Stimulated activated CD4-positive, alpha-beta T cell treated with anti-CD3 and anti-CD28 coated beads, Interleukin-1b, Interleukin-23, amount 100 ng/mL, for 4 hours (primary cell): ENCODE results near the gene PLXNB1.
"Not testable (repeated sequence)": the region's sequence is repeated elsewhere in the genome, so short reads cannot be mapped to it uniquely, and the experiment has no call there.

Experiments used
- DNase-seq, 2 donors: peaks; one replicate each; pipeline ENCODE4 v3.0.0-alpha.2; 2020; ENCODE audit warnings: low read depth in 2 of 2

PLXNB1 gene

DNA sequence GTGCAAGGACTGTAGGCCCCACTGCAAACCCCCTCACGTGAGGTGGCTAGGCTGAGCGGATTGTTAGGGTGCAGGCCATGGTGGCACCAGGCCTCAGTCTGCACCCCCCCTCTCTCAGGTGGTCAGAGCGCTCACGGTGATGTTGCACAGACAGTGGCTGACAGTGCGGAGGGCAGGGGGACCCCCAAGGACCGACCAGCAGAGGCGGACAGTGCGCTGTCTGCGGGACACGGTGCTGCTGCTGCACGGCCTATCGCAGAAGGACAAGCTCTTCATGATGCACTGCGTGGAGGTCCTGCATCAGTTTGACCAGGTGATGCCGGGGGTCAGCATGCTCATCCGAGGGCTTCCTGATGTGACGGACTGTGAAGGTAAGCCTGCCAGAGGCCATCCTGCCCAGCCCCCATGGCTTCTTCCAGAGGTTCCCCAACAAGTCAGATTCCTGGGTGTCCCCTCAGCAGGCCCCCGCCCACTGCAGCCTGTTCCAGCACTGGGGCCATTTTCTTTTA, 34.9 kb upstream of the PLXNB1 start:
- no peak for DNase-seq

DNA sequence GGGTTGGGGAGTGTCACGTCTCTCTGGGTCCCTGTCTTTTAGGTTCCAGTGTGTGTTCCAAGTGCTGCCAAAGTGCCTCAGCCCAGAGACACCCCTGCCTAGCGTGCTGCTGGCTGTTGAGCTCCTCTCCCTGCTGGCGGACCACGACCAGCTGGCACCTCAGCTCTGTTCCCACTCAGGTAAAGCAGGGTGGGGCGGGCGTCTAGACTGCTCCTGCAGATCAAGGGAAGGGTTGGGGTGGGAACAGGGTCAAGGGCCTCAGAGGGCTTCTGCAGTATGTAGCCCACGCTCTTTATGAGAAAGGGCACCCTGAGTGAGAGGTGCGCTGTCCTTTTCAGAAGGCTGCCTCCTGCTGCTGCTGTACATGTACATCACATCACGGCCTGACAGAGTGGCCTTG, 33.8 kb upstream of the PLXNB1 start:
- no peak for DNase-seq

DNA sequence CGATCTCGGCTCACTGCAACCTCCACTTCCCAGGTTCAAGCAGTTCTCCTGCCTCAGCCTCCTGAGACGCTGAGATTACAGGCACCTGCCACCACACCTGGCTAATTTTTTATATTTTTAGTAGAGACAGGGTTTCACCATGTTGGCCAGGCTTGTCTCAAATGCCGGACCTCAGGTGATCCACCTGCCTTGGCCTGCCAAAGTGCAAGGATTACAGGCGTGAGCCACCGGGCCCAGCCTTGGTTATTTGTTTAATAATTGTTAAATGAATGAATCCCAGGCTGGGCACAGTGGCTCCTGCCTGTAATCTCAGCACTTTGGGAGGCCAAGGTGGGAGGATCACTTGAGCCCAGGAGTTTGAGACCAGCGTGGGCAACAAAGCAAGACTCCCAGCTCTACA, 31.9 kb upstream of the PLXNB1 start:
- DNase-seq = not testable (repeated sequence)

DNA sequence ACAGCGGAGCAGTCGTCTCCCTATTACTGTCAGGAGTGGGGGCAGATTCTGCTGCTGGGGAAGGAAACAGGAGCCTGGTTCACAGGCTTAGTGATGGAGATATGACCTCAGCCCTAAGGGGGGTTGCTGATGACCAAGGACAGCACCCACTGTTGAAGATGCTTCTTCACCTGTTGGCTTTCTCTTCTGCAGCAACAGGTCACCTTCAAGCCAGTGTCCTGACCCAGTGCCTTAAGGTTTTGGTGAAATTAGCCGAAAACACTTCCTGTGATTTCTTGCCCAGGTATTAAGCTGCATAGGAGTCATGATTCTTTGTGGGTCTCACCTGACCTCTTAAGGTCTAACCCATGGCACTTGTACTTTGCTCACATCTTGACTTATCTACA, 30.6 kb upstream of the PLXNB1 start:
- DNase-seq = no peak

DNA sequence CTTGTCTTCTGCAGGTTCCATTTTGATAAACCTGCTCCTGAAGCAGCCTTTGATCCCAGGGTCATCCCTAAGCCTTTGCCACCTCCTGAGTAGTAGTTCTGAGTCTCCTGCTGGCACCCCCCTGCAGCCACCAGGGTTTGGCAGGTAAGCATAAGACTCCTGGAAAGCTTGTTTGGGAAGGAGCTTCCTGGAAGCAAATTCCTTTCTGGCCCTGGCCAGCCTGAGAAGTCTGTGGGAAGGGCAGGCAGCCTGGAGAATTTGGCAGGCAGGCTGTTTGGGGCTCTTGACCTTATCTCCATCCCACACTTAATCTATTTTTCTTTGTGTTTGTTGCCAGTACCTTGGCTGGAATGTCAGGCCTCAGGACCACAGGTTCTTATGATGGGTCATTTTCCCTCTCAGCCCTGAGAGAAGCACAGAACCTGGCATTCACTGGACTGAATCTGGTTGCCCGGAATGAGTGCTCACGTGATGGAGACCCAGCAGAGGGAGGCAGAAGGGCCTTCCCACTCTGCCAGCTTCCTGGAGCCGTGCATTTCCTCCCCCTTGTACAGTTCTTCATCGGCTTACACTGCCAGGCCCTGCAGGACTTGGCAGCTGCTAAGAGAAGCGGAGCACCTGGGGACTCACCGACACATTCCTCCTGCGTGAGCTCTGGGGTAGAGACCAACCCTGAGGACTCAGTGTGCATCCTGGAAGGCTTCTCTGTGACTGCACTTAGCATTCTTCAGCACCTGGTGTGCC, 30.1 kb upstream of the PLXNB1 start:
- no peak for DNase-seq

DNA sequence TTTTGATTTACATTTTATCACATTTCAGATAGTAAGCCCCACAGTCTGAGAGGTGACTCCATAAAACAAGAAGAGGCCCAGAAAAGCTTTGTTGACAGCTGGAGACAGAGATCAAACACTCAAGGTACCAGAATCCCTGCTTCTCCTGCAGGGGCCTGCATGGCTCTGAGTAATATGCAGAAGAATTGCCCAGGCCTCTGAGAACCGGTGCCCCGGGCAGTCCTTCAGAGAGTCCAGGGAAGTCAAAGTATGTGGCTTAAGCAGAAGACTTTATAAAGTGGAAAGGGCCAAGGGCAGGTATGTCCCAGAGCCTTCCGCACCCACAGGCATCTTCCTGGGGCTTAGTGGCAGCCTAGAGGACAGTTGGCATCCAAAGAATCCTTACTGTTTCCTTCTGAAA, 29.4 kb upstream of the PLXNB1 start:
- DNase-seq = no peak

DNA sequence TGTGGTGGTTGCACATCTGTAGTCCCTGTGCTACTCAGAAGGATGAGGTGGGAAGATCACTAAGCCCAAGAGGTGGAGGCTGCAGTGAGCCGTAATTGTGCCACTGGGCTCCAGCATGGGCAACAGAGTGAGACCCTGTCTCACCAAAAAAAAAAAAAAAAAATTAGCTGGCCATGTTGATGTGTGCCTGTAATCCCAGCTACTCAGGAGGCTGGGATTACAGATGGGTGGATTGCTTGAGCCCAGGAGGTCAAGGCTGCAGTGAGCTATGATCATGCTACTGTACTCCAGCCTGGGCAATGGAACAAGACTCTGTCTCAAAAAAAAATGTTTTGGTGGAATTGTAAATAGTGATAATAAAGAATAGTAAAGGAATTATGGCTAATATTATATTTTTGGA, 26.6 kb upstream of the PLXNB1 start:
- DNase-seq = no peak

DNA sequence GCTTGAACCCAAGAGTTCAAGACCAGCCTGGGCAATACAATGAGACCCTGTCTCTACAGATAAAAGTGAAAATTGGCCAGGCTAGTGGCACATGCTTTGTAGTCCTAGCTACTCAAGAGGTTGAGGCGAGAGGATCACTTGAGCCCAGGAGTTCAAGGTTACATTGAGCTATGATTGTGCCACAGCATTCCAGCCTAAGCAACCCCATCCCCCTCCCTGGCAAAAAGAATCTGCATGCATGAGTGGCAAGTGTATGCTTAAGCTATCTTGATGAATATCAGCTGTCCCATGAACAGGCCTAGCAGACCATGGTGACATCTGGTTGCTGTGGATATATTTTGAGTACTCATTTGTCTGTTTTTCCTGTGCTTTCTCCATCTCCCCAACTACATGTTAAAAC, 21.4 kb upstream of the PLXNB1 start:
- no peak for DNase-seq

DNA sequence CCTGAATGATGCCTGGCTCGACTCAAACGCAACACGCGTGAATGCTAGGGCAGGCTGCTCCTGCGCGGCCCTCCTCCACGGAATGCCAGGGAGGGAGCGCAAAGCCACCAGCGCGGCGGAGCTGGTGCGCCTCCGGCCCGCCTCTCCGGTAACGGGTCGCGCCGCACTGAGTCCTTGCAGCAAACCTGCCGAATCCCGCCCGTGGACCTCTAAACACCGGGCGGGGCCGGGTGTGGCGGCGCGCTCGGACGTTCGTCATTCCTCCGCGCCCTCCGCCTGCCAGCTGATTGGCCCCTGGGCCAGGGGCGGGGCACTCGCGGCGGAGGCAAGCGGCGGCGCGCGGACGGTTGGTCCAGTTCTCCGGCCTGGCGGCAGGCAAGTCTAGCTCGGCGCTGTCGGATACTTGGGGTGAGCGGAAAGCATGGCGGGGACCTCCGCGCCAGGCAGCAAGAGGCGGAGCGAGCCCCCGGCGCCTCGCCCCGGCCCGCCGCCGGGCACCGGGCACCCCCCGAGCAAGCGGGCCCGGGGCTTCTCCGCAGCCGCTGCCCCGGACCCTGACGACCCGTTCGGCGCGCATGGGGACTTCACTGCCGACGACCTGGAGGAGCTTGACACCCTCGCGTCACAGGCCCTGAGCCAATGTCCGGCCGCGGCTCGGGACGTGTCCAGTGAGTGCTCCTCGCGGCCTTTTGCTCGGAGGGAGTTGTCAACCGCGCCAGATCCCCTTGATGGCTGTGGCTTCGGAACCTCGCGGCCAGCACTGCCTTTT, 16.7 kb upstream of the PLXNB1 start, which contains the start of gene ATRIP:
Gene ATRIP (plus strand): TSS at position 313 of the 769 bp plus-strand sequence. CDS start 109 bp downstream, at position 422.
- DNase-seq = peak; percentile 72 to 79

DNA sequence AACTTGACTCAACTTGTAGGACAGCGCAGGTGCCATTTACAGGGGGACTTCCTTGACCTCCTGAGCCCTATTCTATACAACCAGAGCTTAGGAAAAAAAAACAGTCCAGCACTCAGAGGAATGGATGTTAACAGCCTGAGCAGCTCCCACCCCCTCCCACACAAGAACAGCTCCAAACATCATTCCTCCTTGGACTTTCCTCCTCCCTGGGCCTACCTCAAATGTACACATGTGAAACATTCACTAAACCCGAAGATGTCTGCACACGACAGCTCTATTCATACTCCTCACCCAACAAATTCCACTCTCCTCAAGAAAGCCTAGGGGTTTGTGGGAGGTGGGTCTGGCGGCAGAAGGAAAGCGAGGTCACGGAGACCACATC, 16.1 kb upstream of the PLXNB1 start:
- no peak for DNase-seq

DNA sequence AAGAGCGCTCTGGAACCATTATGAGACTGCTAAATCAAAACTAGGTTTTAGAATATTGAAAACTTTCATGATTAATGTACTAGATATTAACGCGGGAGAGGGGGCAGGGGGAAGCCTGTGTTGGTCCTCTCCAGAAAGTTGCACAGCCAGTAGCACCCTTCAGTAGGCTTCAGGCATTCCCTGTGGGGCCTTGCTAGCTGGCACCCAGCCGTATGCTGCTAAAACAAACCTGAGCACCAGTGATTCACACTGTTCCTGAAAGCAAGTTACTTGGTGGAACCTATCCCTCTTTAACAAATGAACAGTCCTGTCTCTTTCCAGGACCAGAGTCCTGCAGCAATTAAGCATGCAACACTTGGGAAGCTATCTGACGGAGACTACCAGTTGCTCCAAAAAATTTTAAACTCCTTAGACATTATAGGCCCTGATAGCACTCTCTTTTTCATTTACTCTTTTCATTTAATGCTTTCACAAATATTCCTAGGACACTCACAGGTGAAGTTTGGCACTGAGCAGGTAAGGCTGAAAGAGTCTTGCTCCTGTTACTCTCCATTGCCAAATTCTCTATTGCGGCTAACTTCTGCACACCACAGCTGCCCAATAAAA, 15.5 kb upstream of the PLXNB1 start:
- DNase-seq = no peak

DNA sequence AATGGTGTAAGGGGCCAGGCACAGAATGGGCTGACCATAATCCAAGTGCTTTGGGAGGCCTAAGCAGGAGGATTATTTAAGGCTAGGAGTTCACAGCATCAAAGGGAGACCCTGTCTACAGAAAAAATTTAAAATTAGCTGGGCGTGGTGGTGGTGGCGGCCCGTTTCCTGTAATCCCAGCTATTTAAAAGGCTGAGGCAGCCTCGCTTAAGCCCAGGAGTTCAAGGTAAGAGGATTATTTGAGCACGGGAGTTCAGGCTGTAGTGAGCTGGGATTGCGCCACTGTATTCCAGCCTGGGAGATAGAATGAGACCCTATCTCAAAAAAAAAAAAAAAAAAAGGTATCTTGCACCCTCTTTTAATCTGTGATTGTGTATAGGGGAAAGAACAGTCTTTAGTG, 12.1 kb upstream of the PLXNB1 start:
- no peak for DNase-seq

DNA sequence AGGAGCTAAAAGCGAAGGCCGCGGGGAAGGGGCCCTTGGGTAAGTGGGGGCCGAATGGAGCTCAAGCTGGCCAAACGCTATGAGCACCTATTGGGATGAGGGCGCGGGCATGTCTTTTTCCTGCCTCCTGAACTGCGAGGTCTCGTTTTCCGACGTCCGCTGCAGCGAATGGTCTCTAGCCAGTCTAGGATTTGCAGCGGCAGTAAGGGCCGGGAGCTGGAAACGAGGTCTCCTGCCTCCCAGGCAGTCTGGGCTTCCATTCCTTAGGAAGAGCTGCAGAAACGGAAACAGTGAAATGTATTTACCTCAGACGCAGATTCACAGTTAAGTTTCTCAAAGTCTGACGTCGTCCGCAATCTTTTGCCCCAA, 10.7 kb upstream of the PLXNB1 start:
- DNase-seq = no peak

DNA sequence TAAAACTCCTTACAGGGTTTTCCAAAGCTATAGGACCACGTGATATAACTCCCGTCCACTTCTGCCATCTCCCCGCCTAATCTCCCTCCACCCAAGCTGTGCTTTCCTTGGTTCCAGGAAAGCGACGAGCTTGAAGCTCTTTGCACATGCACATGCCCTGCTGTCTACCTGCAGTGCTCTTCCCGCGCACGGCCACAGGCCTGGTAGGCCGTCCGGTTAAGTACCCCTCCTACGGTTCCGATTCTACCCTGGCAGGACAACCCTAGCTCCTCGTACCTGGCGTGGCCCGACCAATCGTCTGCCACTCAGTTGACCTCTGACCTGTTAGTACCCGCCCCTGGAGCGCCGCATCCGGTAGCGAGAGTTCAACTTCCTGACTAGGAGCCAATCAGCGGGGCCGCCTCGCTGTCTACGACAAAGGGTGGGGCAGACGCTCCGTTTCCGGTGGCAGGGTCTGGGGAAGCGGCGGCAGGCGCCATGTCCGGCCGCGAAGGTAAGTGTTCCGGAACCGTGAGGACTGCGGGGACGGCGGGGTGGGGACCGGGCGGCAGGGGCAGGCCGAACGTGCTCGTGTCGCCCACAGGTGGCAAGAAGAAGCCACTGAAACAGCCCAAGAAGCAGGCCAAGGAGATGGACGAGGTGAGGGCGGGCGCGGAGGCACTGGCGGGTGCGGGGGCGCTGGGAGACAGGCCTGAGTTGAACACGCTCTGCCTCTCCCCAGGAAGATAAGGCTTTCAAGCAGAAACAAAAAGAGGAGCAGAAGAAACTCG, 10.1 kb upstream of the PLXNB1 start, which contains the start of the genes CCDC51 and TMA7:
Gene CCDC51 (minus strand): TSS at position 300 of the 770 bp plus-strand sequence. CDS start 4,991 bp downstream, outside the sequence.
Gene TMA7 (plus strand): TSS at position 438 of the 770 bp plus-strand sequence. CDS start 40 bp downstream, at position 478.
- DNase-seq = peak; percentile 93 to 95

DNA sequence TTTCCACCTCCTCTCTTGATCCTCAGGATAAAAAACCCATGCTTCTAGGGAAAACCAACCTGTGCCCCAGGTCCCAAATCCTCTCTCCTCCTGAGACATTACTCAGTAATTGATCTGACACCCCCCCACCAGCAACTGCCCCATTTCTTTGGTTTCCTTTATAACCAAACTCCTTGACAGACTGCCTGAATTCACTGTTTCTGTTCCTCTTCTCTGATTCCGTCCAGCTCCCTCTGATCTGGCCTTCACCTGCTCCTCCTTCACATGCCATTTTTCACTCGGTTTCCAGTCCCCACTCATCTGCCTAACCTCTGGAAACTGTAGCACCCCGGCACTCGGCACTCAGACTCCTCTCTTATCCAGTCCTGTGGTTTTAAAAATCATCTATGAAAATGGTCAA, 7.9 kb upstream of the PLXNB1 start:
- no peak for DNase-seq

DNA sequence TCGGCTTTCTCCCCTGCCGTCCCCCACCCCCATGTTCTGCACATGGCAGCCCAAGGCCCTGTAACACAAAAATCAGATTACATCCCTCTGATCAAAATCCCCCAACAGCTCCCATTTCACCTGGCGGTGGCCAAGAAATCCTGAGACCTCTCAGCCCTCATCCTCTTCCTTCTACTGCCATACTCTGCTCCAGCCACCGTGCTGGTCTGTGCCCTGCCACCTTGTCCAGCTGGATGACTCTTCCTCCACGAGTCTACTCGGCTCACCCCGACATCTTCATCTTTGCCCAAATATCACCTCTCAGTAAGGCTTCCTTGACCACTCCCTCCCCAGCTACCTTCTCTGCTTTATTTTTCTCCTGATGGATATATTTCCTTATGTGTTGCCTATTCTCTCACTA, 7.0 kb upstream of the PLXNB1 start:
- no peak for DNase-seq

DNA sequence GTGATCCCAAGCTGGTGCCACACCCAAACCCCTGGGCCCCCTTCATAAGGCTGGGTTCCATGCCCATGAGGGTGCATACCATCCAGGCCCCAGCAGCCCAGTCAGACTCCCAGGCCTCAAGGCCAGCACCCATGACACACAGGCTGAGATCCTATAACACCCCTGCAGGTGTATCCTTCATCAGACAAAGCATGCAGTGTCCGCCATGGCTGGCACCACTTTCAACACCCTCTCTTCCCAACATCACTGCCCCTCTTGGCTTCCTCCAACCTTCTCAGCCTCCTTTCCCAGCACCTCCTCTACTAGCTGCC, 6.5 kb upstream of the PLXNB1 start:
- no peak for DNase-seq

DNA sequence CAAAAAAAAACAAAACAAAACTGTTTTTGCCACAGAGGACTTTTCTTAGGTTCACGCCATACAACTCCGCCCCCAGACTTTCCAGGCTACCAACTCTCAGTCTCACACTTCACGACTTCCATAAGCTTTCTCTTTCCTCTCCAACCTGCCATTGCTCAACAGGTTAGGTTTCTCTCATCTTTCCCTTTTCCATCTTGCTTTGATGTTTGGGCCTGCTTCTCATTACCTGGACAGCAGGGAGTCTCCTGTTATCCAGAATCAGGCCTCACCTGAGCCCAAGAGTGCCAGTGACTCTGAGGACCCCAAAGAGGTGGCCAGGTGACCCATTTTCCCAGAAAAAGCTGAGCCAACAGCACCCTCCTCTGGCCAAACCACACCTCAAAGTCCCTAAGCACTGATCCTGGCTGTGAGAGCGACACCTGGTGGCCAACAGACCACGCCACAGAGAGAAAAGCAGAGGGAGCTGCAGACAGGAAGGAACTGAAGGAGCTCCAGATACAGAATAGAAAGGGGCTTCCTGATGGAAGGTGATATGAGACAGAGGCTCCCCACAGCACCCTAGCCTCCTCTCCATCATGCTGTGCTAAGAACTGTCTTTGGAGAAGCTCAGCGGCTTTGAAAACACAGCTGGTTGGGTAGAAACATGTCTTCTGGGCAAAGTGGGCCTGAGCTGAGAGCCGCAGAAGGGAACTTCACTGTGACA, 6.0 kb upstream of the PLXNB1 start:
- DNase-seq = peak; percentile 70 to 78

DNA sequence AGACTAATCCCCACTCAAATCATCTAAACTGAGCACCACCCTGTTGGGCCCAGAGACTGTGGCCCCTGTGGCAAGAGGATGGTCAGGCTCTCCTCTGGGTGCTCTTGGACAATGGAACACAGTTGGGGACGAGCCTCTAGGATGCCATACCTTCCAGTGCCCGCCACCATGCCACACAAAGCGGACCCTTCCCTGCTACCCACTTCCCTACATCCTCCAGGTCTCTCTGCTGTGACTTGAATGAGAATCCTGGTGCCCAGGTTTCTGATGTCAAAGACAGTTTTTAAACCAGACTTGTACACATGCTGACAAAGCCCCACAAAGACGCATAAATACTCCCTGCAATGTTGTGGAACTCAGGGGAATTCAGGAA, 5.3 kb upstream of the PLXNB1 start:
- no peak for DNase-seq

DNA sequence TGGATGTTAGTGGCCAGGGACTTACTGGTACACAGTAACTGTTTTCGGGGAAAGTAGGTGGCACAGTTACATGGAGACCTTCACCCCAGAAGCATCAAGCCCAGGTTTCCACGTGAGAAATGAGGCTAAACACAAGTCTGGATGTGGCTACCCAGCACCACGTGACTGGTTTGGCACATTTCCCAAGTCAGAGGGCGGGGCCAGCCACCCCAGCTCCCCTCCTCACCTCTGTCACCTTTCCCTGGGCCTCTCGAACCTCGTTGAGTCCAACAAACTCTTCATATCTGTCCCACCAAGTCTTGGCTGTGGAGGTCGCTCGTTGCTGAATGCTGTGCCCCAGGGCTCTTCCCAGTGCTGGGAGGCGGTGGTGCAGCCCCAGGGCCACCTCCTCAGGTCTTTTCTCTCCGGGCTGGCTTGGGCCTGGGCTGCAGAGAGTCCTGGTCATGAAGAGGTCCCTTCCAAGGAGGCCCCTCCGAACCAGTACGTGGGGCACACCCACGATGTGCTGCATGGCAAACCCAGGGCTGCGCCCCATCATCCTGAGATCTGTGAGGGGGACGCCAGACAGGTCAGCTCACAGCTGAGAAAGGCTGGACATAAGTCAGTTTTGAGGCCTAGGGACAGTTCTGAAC, 4.8 kb upstream of the PLXNB1 start:
- no peak for DNase-seq
